K562 (cell line): ENCODE measurements around the gene CDSN. TPM values are rescaled to one million over a fixed set of nuclear protein-coding genes. Genes with fewer than 3 reads are reported as not detected.

Experiments
- CHCHD3 ChIP-seq: fragments of 250-450 bp; sonication (Bioruptor Pico); IDR thresholded peaks from 2 replicates; pipeline ENCODE4 v2.1.2; 2022; ENCODE audit warnings: mild to moderate bottlenecking
- CHD7 ChIP-seq: fragments of 200-600 bp; sonication (generic); IDR thresholded peaks from one replicate; pipeline ENCODE4 v1.6.1; 2012; ENCODE audit warnings: mild to moderate bottlenecking, low read depth, low read length, inconsistent platforms
- CTCF ChIP-seq, 3 experiments: IDR thresholded peaks in 2 of 3; conservative IDR thresholded peaks in 1 of 3; 2 replicates each; pipeline ENCODE4 v1.5.1; 2011 to 2012; ENCODE audit warnings: low read length in 3 of 3, mild to moderate bottlenecking in 3 of 3, control low read depth in 2 of 3, improper control_type of control experiment in 1 of 3, inconsistent platforms in 1 of 3, low read depth in 1 of 3, mixed read lengths in 1 of 3, moderate library complexity in 1 of 3; ENCODE audit not compliant: insufficient read depth in 2 of 3
- MECOM ChIP-seq: fragments of 250-450 bp; sonication (Bioruptor Pico); IDR thresholded peaks from 2 replicates; pipeline ENCODE4 v1.8.0; 2022; ENCODE audit warnings: inconsistent platforms
- RBM25 ChIP-seq: fragments of 200-400 bp; formaldehyde crosslinking; IDR thresholded peaks from 2 replicates; pipeline ENCODE4 v1.6.1; 2018; ENCODE audit warnings: low read length, low read depth, moderate library complexity; ENCODE audit not compliant: severe bottlenecking
- SAP30 ChIP-seq: fragments of 200-600 bp; sonication (generic); IDR thresholded peaks from 2 replicates; pipeline ENCODE4 v1.6.1; 2012; ENCODE audit warnings: borderline replicate concordance, low read depth, mild to moderate bottlenecking, moderate library complexity, low read length, control low read depth, inconsistent platforms; ENCODE audit not compliant: insufficient read depth, poor library complexity, severe bottlenecking
- TFAP4 ChIP-seq: sonication (generic); formaldehyde crosslinking; IDR thresholded peaks from 2 replicates; pipeline ENCODE4 v1.8.0; 2022; ENCODE audit warnings: missing genetic modification reagents, mild to moderate bottlenecking, moderate library complexity, borderline replicate concordance
- ZNF133 ChIP-seq: fragments of 250-450 bp; sonication (Bioruptor Pico); IDR thresholded peaks from 2 replicates; pipeline ENCODE4 v1.4.0; 2020; ENCODE audit warnings: mild to moderate bottlenecking
- ZNF316 ChIP-seq: fragments of 450-650 bp; IDR thresholded peaks from 2 replicates; pipeline ENCODE4 v1.6.1; 2016
- ZNF76 ChIP-seq: fragments of 250-450 bp; sonication (Bioruptor Pico); IDR thresholded peaks from 2 replicates; pipeline ENCODE4 v1.4.0; 2020; ENCODE audit warnings: mild to moderate bottlenecking, moderate library complexity, borderline replicate concordance
- polyA plus RNA-seq, 8 experiments: library from polyadenylated mRNA; depleted of rRNA in 4 of 8; stranded (reverse) in 5 of 8; unstranded in 3 of 8; fragments of >200 nt; fragmentation: Nextera tagmentation in 2 of 8; fragmentation: Illumina TruSeq in 1 of 8; extraction: Ambion mirVana in 2 of 8; extraction: Trizol in 1 of 8; gene quantifications; 2 replicates each; pipeline versions ENCODE4 v1.2.1 to v1.2.3, GENCODE V29; 2011 to 2014; ENCODE audit warnings: inconsistent platforms in 1 of 8, missing spikeins in 1 of 8
- total RNA-seq, 7 experiments: library from RNA; depleted of rRNA in 6 of 7; stranded (reverse); fragments of >200 nt in 6 of 7; fragmentation: Illumina TruSeq in 2 of 7; extraction: Trizol in 2 of 7; gene quantifications; 2 replicates each; pipeline versions ENCODE4 v1.2.1 to v1.2.3, GENCODE V29; 2011 to 2021; ENCODE audit warnings: low replicate concordance in 1 of 7

CDSN gene
- total and polyA plus RNA-seq, 9 of the 15 experiments (the other 6 are each of a cell fraction or from before 2014, with no cell fraction given): not detected

GRCh38 chr6:31128093-31128676, 7.9 kb upstream of the CDSN start (continued):
- TF ChIP-seq CHD7 (no peak), ZNF133 (CRISPR knock-in tag) (no peak), MECOM (CRISPR knock-in tag) (no peak), SAP30 (no peak), CTCF (IDR thresholded peaks at IDR 0.05 in 2 of 3, conservative IDR thresholded peaks at IDR 0.05 in 1 of 3; ENCODE audit: insufficient read depth in 2 of 3, low read depth in 1 of 3, low read length in 3 of 3) (peak; percentile 80 to 90 (median 89)), TFAP4 (CRISPR knock-in tag) (peak; percentile 41; the same call in 1 of the 2 replicates), ZNF316 (no peak), ZNF76 (CRISPR knock-in tag) (no peak), CHCHD3 (CRISPR knock-in tag) (no peak), RBM25 (no peak)
